Mammary epithelial cell (primary cell): ENCODE results near the gene TBCC.

Experiments used
- EZH2 ChIP-seq: IDR thresholded peaks from 2 replicates; pipeline ENCODE4 v1.6.1; 2012; ENCODE audit warnings: low read length, inconsistent platforms, borderline replicate concordance
- TF ChIP-seq, protein P1 (sequence below), 2 donors: IDR thresholded peaks in 1 of 2; conservative IDR thresholded peaks in 1 of 2; 2 replicates each; pipeline ENCODE4 v1.5.1; 2011 to 2012; ENCODE audit warnings: inconsistent platforms in 2 of 2, low read length in 2 of 2, mild to moderate bottlenecking in 2 of 2, control low read depth in 1 of 2, low read depth in 1 of 2; ENCODE audit not compliant: insufficient read depth in 1 of 2; ENCODE audit errors: extremely low read depth in 1 of 2

DNA sequence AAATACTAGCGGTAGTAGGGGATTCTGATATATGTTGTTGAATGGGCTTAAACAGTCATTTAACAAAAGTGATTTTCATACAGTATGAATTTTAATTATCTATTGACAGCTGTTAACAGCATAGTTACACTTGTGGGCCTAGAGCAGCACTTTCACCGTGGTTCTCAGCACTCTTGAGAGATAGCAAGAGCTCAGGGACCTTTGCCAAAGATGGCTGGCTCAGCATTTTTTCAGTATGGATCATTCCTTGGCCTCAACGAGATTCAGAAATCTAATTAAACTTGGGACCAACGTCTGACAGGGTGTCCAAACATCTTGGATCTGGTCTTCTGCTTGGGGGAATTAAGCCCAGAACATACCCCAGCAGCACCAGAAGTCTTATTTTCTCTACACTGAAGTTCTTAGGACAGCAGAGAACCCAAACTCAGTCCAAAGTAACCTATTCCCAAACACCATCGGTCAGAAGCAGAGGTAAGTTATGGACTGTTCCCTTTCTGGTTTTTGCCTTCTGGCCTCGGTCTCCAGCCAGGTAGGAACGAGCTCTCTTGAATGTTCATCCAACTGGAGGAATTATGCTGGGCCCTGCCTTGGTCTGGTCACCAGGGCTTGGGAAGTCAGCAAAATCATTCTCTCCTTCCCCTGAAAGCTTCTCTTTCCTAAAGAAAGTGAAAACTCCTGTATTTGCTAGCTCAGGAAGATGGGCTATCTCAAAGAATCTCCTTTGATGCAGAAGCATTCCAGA, 49.2 kb downstream of the TBCC start:
- TF ChIP-seq, protein P1, sequence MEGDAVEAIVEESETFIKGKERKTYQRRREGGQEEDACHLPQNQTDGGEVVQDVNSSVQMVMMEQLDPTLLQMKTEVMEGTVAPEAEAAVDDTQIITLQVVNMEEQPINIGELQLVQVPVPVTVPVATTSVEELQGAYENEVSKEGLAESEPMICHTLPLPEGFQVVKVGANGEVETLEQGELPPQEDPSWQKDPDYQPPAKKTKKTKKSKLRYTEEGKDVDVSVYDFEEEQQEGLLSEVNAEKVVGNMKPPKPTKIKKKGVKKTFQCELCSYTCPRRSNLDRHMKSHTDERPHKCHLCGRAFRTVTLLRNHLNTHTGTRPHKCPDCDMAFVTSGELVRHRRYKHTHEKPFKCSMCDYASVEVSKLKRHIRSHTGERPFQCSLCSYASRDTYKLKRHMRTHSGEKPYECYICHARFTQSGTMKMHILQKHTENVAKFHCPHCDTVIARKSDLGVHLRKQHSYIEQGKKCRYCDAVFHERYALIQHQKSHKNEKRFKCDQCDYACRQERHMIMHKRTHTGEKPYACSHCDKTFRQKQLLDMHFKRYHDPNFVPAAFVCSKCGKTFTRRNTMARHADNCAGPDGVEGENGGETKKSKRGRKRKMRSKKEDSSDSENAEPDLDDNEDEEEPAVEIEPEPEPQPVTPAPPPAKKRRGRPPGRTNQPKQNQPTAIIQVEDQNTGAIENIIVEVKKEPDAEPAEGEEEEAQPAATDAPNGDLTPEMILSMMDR (conservative IDR thresholded peaks at IDR 0.05 in 1 of 2, IDR thresholded peaks at IDR 0.05 in 1 of 2; ENCODE audit: extremely low read depth in 1 of 2, insufficient read depth in 1 of 2, low read depth in 1 of 2, low read length in 2 of 2) = no peak
- no peak for TF ChIP-seq EZH2
